Measurements from ENCODE around the gene CNKSR3.

Gene CNKSR3

GRCh38 chr6:154499855-154500589, 10.5 kb downstream of the CNKSR3 start:
- ATAC-seq (no peak), DNase-seq (no peak)
- Mint-ChIP-seq H3K4me1 (peaks cover 10% of the 10 kb centered on the region), H3K4me3 (no peak overlapping the region), H3K27me3 (peaks cover 25% of the 10 kb centered on the region), H3K9me3 (no peaks in the 10 kb centered on the region), H3K27ac (no peak overlapping the region)

DNA sequence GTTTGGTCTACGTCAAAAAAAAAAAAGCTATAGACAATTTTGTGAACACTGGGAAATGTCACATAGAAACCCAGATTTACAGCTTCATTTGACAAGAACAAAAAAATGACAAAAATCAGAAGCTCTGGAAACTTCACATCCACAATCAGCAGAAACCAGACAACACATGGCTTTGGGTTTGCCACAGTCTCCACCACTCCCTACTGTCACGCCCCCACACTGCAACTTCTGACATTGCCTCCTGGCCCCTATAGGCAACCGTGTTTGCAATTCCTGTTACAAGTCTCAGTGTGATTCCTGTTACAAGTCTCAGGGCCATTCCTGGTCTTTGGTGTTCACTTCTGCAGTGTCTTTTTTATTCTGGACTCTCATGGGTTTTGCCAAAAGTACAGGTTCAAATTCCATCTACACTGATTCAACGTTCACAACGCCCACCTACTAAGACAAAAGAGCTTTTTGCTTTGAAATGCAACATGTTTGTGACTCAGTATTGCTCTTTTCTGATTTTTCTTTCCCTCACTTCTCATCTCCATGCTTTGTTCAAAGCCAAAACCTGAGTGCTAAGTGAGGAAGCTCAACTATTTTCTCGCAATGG, 12.0 kb downstream of the CNKSR3 start:
- no peak for DNase-seq
- Mint-ChIP-seq H3K27me3 (peaks cover 25% of the 10 kb centered on the region), H3K27ac (no peak overlapping the region), H3K9me3 (no peaks in the 10 kb centered on the region), H3K4me1 (peaks cover 10% of the 10 kb centered on the region), H3K4me3 (no peak overlapping the region)
- no peak for ATAC-seq

DNA sequence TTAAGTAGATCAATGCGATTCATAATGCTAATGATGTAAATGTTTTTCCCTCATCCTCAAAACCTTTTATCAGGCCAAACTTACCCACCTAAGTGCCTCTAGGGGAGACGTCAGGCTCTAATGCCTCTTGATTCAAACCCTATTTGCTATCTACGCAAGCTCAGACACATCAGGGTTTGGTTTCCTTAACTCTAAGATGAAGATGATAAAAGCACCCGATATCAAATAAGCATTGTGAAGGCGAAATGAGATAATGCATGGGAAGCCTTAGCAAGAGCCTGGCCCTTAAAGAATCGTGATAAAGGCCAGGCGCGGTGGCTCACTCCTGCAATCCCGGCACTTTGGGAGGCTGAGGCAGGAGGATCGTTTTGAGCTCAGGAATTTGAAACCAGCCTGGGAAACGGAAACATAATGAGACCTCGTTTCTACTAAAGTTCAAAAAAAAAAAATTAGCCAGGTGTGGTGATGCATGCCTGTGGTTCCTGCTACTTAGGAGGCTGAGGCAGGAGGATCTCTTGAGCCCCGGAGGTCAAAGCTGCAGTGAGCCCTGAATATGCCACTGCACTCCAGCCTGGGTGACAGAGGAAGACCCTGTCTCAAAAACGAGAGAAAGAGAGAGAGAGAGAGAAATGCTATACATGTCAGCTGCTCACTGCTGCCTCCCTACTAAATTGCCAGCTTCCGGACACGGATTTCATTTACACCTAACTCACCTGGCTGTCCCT, 13.5 kb downstream of the CNKSR3 start:
- Mint-ChIP-seq H3K27ac (no peak overlapping the region), H3K27me3 (peaks cover 17% of the 10 kb centered on the region), H3K4me3 (no peak overlapping the region), H3K4me1 (peaks cover 10% of the 10 kb centered on the region), H3K9me3 (no peaks in the 10 kb centered on the region)
- ATAC-seq = no peak
- no peak for DNase-seq

DNA sequence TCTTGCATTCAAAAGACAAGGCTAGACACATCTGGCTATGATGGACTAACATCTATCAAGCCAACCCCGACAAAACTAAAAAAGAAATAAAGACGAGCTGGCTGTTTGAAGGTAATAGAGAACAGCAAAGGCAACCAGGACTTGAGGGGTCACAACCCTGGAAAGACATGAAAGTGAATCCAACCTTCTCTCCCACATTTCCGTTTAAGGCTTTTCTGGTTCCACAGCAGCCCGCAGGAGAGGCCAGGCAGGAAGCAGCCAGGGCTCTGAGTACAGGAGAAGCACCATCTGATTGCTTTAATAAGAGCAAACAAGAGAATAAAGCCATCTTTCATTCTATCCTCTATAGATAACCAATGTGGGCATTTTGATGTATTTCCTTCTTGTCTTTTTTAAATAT, 14.3 kb downstream of the CNKSR3 start:
- DNase-seq (no peak), ATAC-seq (no peak)
- Mint-ChIP-seq H3K27me3 (peaks cover 11% of the 10 kb centered on the region), H3K4me1 (peaks cover 5% of the 10 kb centered on the region), H3K9me3 (no peaks in the 10 kb centered on the region), H3K4me3 (no peak overlapping the region), H3K27ac (no peak overlapping the region)

- ATAC-seq = no peak
- Mint-ChIP-seq H3K27ac (no peak overlapping the region), H3K4me1 (no peaks in the 10 kb centered on the region), H3K27me3 (no peaks in the 10 kb centered on the region), H3K9me3 (no peaks in the 10 kb centered on the region), H3K4me3 (no peak overlapping the region)
- DNase-seq = no peak
Observed at GRCh38 chr6:154494592-154495311, 15.7 kb downstream of the CNKSR3 start.

GRCh38 chr6:154491567-154492470, 18.7 kb downstream of the CNKSR3 start:
- no peaks in the 10 kb centered on the region for H3K27me3 Mint-ChIP-seq
- ATAC-seq (no peak), DNase-seq (no peak)
- H3K27ac Mint-ChIP-seq = no peak overlapping the region
- H3K4me3 Mint-ChIP-seq = no peak overlapping the region
- no peaks in the 10 kb centered on the region for H3K4me1 Mint-ChIP-seq
- H3K9me3 Mint-ChIP-seq = no peaks in the 10 kb centered on the region

- Mint-ChIP-seq H3K4me1 (no peaks in the 10 kb centered on the region), H3K27ac (no peak overlapping the region), H3K9me3 (no peaks in the 10 kb centered on the region), H3K4me3 (no peak overlapping the region), H3K27me3 (no peaks in the 10 kb centered on the region)
- ATAC-seq (no peak), DNase-seq (no peak)
Observed at GRCh38 chr6:154489822-154490221, 20.7 kb downstream of the CNKSR3 start.

- no peak overlapping the region for H3K4me3 Mint-ChIP-seq
- no peak overlapping the region for H3K27ac Mint-ChIP-seq
- no peaks in the 10 kb centered on the region for H3K9me3 Mint-ChIP-seq
- DNase-seq = no peak
- no peaks in the 10 kb centered on the region for H3K27me3 Mint-ChIP-seq
- H3K4me1 Mint-ChIP-seq = no peaks in the 10 kb centered on the region
- no peak for ATAC-seq
Observed at GRCh38 chr6:154488802-154489437, 21.6 kb downstream of the CNKSR3 start.

GRCh38 chr6:154488248-154488593, 22.3 kb downstream of the CNKSR3 start:
- Mint-ChIP-seq H3K4me1 (no peaks in the 10 kb centered on the region), H3K9me3 (no peaks in the 10 kb centered on the region), H3K4me3 (no peak overlapping the region), H3K27ac (no peak overlapping the region), H3K27me3 (no peaks in the 10 kb centered on the region)
- DNase-seq (no peak), ATAC-seq (no peak)

GRCh38 chr6:154487367-154488247, 22.9 kb downstream of the CNKSR3 start:
- DNase-seq (no peak), ATAC-seq (no peak)
- H3K4me3 Mint-ChIP-seq = no peak overlapping the region
- H3K27me3 Mint-ChIP-seq = no peaks in the 10 kb centered on the region
- no peaks in the 10 kb centered on the region for H3K4me1 Mint-ChIP-seq
- no peak overlapping the region for H3K27ac Mint-ChIP-seq
- no peaks in the 10 kb centered on the region for H3K9me3 Mint-ChIP-seq

DNA sequence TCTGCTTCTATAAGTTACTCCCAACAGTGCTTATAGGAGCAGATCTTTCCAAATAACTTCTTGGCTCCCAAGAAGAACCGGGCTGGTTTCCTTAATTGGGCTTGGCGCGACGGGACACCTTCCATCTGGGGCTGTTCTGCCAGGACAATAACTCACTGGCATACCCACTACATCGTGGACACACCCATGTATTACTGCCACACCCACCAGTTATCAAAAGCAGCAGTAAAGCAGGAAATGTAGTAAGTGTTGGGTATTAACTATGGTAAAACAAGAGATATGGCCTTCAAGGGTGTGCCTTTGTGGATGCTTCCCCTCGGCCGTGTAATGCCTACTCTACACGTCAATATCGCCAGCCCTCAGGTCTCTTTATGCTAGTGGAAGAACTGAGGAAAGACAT, 24.7 kb downstream of the CNKSR3 start:
- Mint-ChIP-seq H3K9me3 (no peaks in the 10 kb centered on the region), H3K27ac (no peak overlapping the region), H3K4me3 (no peak overlapping the region), H3K4me1 (no peaks in the 10 kb centered on the region), H3K27me3 (no peaks in the 10 kb centered on the region)
- DNase-seq (no peak), ATAC-seq (no peak)

- ATAC-seq (no peak), DNase-seq (no peak)
- H3K4me1 Mint-ChIP-seq = no peaks in the 10 kb centered on the region
- no peaks in the 10 kb centered on the region for H3K9me3 Mint-ChIP-seq
- no peaks in the 10 kb centered on the region for H3K27me3 Mint-ChIP-seq
- no peak overlapping the region for H3K4me3 Mint-ChIP-seq
- H3K27ac Mint-ChIP-seq = no peak overlapping the region
Observed at GRCh38 chr6:154484942-154485341, 25.5 kb downstream of the CNKSR3 start.

DNA sequence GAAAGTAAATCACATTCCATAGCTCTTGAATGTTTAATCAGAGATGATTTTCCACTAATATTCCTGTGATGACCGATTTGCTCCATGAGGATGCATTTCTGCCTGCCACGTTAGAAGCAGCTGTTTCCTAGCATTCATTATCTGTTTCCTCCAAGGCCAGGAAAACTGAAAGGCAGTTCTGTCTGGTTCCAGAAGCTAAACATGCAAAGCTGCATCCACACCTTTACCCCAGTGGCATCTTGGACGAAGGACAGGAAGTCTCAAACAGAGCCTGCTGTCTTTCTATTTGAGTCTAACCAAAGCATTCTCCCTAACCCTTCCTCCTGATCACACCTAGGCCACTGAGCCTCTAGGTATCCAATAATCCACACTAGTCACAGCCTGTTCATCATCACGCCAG, 27.6 kb downstream of the CNKSR3 start:
- H3K27ac Mint-ChIP-seq = no peak overlapping the region
- no peaks in the 10 kb centered on the region for H3K9me3 Mint-ChIP-seq
- H3K4me3 Mint-ChIP-seq = no peak overlapping the region
- no peaks in the 10 kb centered on the region for H3K4me1 Mint-ChIP-seq
- peaks cover 7% of the 10 kb centered on the region for H3K27me3 Mint-ChIP-seq
- no peak for ATAC-seq
- DNase-seq = no peak

- Mint-ChIP-seq H3K4me1 (no peaks in the 10 kb centered on the region), H3K27me3 (peaks cover 9% of the 10 kb centered on the region), H3K4me3 (no peak overlapping the region), H3K9me3 (no peaks in the 10 kb centered on the region), H3K27ac (no peak overlapping the region)
- no peak for ATAC-seq
- no peak for DNase-seq
Observed at GRCh38 chr6:154481521-154482013, 28.9 kb downstream of the CNKSR3 start.
